NCI-H2107 (cell line): ENCODE results near the gene CHAC1.
"Not testable (repeated sequence)": the region's sequence is repeated elsewhere in the genome, so short reads cannot be mapped to it uniquely, and the experiment has no call there.

Source experiments
- DNase-seq: peaks from one replicate; lab custom pipeline; 2025; lab: John Stamatoyannopoulos, UW

Gene CHAC1

DNA sequence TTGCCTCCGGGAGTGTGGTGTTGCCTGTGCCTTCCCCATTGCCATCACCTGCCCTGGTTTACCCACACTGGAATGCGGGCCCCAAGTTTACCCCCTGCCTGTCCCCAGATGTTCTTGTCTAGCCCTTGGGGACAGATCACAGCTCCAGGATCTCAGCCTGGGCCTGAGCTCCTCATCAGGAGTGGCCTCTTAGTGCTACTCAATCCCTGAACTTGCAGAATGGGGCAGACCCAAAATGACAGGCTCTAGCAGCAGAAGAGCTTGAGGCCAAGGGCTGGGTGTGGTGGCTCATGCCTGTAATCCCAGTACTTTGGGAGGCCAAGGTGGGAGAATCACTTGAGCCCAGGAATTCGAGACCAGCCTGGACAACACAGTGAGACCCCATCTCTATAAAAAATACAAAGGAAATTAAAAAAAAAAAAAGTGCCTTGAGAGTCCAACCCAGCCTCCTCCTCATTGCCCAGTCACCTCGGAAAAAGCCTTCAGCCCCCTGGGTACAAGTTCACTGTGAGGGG, 3.8 kb downstream of the CHAC1 start:
- DNase-seq: no peak

DNA sequence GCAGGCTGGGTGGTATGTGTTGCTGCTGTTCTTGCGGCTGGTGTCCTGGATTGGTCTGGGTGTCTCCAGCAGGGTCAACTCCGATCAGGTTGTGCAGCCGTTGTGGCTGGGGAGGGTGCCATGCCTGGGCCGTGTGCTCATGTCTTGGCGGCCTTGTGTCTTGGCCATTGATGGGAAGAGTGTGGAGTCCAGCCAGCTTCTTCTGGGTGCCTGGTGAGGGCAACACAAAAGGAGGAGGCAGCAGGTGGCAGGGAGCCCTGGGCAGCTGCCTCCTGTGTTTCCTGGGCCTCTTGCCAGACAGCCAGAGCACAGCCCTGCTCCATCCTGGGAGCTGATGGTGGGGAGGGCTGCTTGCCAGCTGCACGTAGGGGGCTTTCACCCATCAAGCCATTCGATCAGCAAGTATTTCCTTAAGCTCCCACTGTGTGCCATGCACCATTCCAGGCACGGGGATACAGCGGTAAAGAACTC, 4.3 kb downstream of the CHAC1 start:
- DNase-seq: no peak

DNA sequence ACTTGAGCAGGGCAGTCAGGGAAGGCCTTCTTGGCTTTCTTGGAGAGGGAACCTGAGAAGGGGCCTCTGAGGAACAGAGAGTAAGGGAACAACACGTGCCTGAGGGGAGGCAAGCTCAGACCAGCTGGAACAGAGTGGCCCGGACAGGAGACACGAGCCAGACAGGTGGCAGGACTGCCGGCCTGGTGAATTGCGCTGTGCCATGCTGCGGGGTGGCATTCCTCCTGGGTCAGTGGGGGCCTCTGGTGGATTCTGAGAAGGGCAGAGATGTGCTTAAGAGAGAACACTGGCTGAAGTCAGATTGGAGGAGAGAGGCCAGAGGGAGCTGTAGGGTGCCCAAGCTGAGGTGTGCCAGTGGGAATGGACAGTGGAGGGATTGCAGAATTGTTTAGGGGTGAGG, 4.9 kb downstream of the CHAC1 start:
- no peak for DNase-seq

DNA sequence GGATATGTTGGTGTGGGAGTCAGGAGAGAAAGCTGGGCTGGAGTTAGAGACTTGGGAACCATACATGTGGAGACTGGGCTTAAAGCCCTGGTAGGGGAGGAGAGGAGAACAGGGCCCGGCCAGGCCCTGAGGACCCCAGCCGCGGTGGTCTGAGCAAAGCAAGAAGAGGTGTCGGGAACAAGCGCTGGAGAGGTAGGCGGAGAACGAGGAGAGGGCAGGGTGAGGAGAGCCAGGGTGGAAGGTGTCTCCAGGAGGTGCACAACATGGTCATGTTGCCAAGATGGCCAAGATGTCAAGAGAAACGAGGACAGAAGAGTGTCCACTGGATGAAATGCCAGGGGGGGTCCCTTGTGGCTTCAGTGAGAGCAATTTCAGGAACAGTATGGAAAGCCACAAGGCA, 5.5 kb downstream of the CHAC1 start:
- DNase-seq: no peak

DNA sequence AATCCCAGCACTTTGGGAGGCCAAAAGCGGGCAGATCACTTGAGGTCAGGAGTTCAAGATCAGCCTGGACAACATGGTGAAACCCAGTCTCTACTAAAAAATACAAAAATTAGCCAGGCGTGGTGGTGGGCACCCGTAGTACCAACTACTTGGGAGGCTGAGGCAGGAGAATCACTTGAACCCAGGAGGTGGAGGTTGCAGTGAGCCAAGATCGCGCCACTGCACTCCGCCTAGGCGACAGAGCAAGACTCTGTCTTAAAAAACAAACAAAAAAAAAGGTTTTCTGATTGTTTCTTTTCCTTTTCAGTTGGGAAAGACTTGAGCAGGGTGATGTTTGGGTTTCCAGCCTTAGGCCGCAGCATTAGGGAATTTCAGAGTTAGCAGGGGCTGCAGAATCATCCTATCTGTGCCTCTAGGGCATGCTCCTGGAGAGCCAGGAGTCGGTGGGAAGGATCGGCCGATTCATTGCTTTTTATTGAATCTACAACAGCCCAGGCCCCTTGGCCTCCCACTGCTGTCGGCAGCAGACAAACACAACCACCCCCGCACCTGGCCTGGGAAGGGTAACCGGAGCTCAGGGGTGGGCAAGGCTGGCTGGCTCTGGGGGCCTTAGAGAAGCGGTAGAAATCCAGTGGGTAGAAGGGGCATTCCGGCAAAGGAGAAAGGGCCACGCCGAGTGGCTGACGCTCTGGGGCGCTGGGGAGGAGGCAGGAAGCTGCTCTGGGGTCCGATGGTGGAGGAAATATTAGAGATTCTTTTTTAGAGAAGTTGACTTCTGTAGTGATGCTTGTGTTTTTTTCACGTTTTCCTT, 6.3 kb downstream of the CHAC1 start:
- no peak for DNase-seq

DNA sequence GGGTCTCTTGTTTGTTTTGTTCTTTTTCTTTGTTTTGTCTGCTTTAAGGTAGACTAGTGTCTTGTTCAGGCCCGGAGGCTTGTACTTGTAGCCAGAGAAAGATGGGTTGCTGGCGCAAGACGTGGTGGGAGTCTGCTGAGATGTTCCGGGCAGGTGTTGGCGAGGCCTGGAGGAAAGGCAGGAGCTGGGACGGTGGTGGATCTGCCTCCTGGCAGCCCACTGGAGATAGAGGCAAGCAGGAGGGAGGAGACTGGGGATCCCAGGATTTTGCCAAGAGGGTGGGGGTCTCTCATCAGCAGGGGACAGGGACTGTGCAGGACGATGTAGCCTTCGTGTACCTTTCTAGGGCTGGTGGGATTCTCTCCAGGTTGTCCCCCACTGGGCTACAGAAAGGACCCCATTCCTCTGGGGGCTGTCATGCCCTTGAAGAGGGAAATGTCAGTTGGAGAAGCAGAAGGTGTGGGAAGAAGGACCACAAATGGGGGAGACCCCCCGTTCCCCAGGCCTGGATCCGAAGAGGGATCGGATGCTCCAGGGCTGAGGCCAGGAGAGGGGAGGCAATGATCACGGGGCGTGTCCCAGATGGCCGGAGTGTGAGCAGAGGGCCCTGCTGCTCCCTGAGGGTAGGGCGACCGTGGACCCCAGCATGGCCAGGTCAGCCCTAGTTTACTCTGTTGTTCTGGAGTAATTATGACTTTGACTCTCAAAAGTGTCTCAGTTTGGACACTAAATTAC, 7.0 kb downstream of the CHAC1 start:
- DNase-seq: no peak

DNA sequence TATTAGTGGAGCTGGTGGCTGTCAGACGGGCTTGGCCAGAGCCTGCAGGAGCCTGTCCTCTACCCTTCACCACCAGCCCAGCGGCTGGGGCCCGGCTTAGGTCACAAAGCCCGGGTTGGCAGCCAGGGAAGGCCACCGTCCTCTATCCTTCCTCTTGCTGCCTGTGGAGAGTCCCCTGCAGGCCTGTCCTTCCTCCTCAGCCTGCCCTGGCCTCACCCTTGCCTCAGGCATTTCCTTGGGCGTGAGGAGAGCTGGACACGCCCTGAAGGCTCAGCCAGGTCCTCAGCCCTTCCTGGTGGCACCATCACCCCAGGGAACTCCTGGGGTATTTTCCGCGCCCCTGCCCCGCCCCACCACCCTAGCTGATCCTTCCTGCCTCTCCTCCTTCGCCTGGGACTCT, 7.7 kb downstream of the CHAC1 start:
- no peak for DNase-seq

DNA sequence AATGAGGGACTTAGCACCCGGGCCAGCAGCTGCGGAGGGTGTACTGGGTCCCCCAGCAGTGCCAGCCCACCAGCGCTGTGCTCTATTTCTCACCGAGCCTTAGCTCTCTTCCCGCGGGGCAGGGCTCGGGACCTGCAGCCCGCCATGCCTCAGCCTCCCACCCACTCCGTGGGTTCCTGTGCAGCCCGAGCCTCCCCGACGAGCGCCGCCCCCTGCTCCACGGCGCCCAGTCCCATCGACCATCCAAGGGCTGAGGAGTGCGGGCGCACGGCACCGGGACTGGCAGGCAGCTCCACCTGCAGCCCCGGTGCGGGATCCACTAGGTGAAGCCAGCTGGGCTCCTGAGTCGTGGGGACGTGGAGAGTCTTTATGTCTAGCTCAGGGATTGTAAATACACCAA, 8.5 kb downstream of the CHAC1 start:
- DNase-seq: not testable (repeated sequence)

DNA sequence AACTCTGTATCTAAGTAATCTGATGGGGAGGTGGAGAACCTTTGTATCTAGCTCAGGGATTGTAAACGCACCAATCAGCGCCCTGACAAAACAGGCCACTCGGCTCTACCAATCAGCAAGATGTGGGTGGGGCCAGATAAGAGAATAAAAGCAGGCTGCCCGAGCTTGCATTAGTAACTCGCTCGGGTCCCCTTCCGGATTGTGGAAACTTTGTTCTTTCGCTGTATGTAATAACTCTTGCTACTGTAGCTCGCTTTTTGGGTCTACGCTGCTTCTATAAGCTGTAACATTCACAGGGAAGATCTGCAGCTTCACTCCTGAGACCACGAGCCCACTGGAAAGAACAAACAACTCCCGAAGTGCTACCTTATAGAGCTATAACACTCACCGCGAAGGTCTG, 9.0 kb downstream of the CHAC1 start:
- not testable (repeated sequence) for DNase-seq

DNA sequence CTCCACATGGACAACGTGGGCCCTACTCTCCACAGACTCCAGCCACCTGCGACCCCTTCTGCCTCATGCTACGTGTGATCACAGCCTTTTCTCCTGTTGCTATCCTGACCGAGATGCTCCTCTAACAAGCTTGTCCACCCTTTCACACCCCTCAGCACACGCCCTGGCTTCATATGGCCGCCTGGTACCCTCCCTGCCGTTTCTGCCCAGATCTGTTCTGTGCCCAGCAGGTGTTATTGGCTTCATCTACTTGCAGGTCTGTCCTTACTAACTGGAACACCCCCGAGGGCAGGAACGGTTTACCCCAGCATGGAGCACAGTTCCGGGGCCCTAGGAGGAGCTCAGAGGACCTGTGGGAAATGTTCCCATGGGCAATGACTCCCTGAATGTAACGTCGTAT, 9.9 kb downstream of the CHAC1 start:
- no peak for DNase-seq

DNA sequence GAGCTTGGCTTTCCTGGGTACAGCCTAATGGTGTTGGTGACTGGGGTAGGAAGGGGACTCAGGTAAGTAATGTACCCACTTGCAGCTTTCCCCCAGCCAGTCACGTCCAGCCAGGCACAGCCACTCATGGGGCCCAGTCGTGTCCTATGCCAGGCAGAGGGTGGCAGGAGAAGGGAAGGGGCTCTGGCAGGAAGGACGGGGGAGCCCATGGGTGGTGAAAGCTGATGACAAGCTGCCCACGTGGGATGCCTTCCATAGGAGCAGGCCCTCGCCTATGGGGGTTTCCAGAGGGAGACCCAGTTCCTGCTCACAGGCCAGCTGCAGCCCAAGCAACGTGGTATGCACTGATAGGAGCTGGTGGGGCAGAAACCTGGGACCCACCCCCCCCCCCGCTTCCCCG, 10.7 kb downstream of the CHAC1 start:
- DNase-seq: no peak

DNA sequence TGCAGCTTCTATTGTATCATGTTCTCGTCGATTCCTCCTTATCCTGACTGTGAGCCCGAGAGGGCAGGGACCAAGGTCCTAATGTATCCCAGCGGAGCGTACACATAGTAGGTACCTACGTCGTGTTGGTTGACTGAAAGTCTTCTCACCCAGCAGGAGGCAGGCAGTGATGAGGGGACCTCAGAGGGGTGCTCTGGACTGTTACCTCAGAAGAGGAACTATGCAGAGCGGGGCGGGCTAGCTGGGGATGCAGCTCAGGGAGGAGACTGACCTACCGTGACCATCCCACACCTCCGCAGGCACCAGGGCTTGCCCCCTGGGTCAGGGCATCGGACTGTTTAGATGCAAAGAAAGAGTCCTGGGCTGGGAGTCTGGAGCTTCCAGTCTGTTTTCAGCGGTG, 11.4 kb downstream of the CHAC1 start:
- no peak for DNase-seq

DNA sequence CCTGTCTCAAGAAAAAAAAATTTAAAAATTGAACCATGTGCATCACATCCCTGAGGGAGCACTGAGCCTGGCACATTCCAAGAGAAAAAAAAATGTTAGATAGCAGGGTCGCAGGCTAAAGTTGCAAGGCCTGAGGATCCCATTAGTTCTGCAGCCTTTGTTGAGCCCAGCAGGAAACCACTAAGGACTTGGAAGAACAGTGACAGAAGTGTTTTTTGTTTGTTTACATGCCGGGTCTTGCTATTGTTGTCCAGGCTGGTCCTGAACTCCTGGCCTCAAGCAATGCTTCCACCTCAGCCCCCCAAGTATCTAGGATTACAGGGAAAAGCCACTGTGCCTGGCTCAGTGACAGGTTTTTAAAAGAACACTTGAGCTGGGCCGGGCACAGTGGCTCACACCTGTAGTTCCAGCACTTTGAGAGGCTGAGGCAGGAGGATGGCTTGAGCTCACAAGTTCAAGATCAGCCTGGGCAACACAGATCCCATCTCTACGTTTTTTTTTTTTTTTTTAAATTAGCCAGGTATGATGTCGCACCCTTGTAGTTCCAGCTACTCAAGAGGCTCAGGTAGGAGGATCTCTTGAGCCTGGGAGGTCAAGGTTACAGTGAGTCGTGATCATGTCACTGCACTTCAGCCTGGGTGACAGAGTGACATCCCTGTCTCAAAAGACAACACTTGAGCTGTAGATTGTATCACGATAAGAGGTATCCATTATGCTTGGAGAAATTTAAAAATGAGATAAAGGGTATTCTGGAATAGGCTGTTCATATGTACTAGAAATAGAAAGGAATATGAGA, 15.2 kb downstream of the CHAC1 start:
- DNase-seq: no peak

DNA sequence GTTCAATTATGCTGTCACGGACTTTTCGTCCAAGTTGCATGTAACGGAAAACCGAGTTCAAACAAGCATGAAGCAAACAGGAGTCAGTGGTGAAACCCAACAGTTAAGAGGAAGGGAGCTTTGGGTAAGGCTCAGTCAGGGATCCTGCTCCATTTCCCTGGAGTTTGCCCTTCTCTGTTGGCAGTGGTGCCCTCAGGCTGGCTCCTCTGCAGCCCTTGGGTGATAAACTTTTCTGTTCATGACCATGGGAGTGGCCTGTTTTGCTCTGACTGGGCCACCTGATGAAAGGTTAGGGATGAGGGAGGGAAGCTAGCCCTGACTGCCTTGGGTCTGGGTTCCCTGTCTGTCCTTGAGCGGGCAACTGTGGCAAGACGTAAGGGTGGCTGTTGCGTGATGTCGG, 16.1 kb downstream of the CHAC1 start:
- no peak for DNase-seq

DNA sequence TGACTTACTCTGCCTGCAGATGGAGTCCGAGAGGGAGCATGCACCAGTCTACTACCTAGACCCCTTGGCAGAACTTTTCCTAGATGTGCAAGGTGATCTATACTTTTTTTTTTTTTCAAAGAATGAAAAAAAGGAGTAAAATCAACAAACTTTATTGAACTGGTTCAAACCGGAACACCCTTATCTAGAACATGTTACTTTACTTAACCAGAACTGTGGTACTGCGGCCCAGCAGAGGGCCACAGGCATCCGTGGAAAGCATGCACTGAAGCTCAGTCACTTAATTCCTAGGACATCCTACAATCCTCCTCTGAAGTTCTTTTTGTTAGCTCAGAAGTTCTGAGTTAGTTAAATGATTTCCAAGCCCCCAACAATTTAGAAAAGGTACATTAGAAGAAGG, 21.6 kb downstream of the CHAC1 start:
- DNase-seq: no peak

DNA sequence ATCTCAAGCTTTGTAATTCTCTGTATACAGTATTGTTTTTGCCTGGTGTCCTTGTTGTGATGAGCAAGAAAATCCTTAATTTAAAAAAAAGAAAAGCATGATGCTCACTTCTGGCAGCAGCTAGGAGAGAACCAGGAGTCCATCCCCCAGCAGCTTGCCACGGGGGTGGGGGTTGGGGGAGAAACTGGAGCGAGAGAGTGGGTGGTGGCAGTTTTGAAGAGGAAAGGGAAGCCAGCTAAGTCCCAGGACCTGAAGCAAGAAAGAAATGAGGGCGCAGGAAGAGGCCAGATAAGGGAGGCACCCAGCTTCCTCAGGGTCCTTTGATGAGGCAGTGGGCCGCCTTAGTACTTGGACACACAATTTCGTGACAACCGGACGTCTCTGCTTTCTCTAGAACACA, 23.5 kb downstream of the CHAC1 start:
- no peak for DNase-seq

DNA sequence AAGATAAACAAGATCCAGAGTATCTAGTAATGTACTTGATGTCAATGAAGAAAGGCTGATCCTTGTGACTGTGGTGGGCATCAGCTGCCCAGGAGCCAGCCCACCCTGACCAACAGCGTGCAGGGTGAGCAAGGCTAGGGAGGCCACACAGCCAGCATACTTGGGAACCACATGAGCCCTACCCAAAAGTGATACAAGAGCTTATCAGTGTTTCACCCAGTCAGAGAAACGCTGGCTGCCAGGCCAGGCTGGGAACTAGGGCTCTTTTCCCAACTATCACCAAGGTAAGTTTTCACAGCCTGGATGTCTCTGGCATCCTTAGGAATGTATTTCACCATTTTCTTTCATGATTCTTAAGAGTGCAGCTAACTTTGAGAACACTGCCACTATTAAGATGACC, 24.9 kb downstream of the CHAC1 start:
- DNase-seq: no peak

DNA sequence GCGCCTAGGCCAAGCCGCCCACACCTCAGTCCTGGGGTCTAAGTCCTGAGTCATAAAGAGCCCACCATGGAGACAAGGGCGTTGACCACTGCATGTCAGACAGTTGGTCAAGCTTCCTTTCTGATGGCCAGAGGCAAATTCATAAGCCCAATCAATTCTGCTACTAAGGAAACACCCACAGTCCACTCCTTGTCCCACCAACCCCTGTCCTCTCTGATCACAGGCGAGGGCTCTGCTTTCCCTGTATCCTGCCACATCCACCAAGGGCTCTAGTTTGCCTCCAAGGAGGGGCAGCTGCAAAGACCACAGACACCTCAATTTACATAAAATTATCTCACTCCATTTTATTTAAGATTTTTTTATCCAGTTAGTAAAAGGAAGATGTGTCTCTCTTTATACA, 25.3 kb downstream of the CHAC1 start:
- no peak for DNase-seq

DNA sequence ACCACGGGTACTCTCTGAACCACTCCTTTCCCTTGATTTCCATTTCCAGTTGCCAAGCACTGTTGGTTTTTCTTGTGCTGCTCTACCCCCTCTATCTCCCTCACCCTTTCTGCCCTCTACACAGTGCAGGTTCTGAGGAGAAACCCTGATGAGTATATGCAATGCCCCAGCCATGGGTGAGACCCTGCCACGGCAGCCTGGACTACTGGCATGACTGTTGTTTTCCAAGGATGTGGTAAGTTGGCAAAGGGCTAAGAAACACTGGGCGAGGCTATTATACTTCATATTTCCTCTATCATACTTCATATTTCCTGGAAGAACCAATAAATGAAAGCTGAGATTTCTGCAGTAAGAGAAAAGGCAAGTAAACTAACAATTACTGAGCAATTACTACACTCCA, 27.9 kb downstream of the CHAC1 start:
- DNase-seq: no peak

DNA sequence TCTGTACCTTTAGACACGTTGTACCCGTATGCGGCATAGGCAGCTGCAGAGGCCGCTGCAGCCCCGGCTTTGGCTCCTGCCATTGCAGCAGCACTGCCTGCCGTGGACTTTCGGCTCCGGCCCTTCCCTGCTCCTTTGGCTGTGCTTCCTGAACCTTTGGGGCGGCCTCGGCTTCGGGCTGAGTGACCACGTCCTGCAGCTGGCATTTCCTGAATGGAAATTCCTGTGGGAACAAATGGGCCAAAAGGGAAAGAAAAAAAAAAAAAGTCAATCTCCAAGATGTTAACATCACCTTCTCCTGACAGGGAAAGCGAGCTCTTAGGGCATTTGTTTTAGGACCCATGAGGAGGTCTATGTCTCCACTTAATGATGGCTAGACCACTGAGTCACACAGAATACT, 29.6 kb downstream of the CHAC1 start:
- no peak for DNase-seq

DNA sequence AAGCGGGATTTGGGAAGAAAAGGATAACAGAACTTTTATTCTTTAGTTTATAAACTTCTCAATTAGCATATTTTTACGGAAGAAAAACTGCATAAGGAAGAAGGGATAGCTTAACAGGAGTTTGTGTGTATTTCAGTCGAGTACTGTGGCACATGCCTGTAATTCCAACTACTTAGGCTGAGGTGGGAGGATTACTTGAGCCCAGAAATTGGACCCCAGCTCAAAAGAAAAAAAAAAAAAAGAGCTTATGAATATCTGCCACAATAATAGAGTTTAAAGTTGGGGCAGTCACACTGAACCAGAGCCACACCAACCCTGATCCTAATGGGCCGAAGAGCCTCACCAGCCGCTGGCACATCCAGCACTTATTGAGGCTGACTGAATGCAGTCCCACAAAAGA, 31.1 kb downstream of the CHAC1 start:
- DNase-seq: no peak

DNA sequence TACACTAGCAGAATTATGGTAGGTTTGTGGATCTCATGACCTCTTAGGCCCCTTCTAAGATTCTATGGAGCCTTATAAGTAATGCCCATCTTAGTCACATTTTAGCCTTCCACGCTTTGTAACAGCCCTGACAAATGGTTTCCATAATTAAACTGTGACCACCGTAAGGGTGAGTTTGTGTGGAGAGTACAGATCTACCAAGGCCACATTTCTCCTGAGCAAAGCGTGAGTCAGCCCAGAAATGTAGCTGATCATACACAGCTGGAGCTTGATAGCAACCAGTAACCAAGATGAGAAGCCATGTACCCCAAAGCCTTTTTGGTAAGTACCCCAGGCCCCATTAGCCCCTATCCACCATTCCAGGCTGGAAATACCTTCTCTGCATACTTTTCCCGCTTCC, 31.7 kb downstream of the CHAC1 start:
- DNase-seq: no peak
